Adrenal gland (tissue), 5 donors: ENCODE data around the gene NSD1.
"Not testable (repeated sequence)": the region's sequence is repeated elsewhere in the genome, so short reads cannot be mapped to it uniquely, and the experiment has no call there.

Experiments used
- CTCF ChIP-seq, 6 experiments: fragments of 450-650 bp in 4 of 6; fragments of 200-600 bp in 2 of 6; sonication (generic) in 1 of 6; IDR thresholded peaks; 1 replicate in 5 of 6; 2 replicates in 1 of 6; pipeline versions ENCODE4 v1.5.1 to v1.8.0; 2016 to 2021; ENCODE audit warnings: antibody characterized with exemption in 6 of 6, mild to moderate bottlenecking in 2 of 6, moderate library complexity in 1 of 6
- POLR2A ChIP-seq, 2 donors: fragments of 450-650 bp; IDR thresholded peaks; one replicate each; pipeline ENCODE4 v1.6.1; 2017; ENCODE audit warnings: antibody characterized with exemption in 2 of 2, mild to moderate bottlenecking in 2 of 2, moderate library complexity in 1 of 2
- donor health status: DM: no; HTN: no; CAD: no.

DNA sequence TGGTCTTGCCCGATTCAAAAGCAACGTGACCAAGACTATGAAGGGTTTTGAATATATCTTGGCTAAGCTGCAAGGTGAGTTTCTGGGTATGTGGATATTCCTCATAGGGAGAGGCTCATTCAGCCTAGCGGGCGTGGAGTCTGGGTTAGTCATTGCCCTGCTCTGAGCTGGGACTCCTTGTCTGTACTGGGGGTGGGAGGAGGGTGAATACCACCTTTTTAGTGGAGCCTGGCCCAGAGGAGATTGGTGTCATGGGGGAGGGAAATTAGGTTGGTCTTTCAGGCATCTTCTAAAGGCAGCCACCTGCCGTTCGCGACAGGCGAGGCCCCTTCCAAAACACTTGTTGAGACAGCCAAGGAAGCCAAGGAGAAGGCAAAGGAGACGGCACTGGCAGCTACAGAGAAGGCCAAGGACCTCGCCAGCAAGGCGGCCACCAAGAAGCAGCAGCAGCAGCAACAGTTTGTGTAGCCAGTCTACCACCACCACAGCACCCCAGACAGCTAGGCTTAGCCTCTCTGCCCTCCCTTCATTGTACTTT lies 172.6 kb downstream of the NSD1 start:
- TF ChIP-seq POLR2A, CTCF (IDR thresholded peaks at IDR 0.05): not testable (repeated sequence)
